Glutamatergic neuron (in vitro differentiated cells): ENCODE measurements around the gene PFDN1. TPM values are rescaled to one million over a fixed set of nuclear protein-coding genes. Genes with fewer than 3 reads are reported as not detected.
A peak's percentile ranks its signal among the peaks of the same experiment; 100 is the strongest.

Experiments
- DNase-seq: peaks from one replicate; pipeline ENCODE4 v3.0.0; 2022
- H3K27ac Mint-ChIP-seq: one replicate; pipeline ENCODE4 v1.8.0; 2020; ENCODE audit warnings: mild to moderate bottlenecking, mixed read lengths, inconsistent platforms; ENCODE audit not compliant: unreplicated experiment
- H3K27me3 Mint-ChIP-seq: one replicate; pipeline ENCODE4 v1.8.0; 2020; ENCODE audit warnings: mild to moderate bottlenecking, moderate library complexity, mixed read lengths, inconsistent platforms; ENCODE audit not compliant: unreplicated experiment
- H3K36me3 Mint-ChIP-seq: one replicate; pipeline ENCODE4 v1.8.0; 2020; ENCODE audit warnings: mild to moderate bottlenecking, mixed read lengths, inconsistent platforms; ENCODE audit not compliant: unreplicated experiment
- H3K4me1 Mint-ChIP-seq: one replicate; pipeline ENCODE4 v1.8.0; 2020; ENCODE audit warnings: mild to moderate bottlenecking, low read depth, mixed read lengths, inconsistent platforms; ENCODE audit not compliant: unreplicated experiment
- H3K4me3 Mint-ChIP-seq: one replicate; pipeline ENCODE4 v1.8.0; 2020; ENCODE audit warnings: mild to moderate bottlenecking, mixed read lengths, inconsistent platforms; ENCODE audit not compliant: unreplicated experiment
- H3K9me3 Mint-ChIP-seq: one replicate; pipeline ENCODE4 v1.8.0; 2020; ENCODE audit warnings: mild to moderate bottlenecking, moderate library complexity, mixed read lengths, inconsistent platforms; ENCODE audit not compliant: unreplicated experiment
- total RNA-seq: library from RNA; stranded (reverse); fragmentation: NEBNext Ultra II Directional; extraction: Animal tissue kit (Norgen Biotek cat#: 25700); gene quantifications from one replicate; pipeline ENCODE4 v1.2.1, GENCODE V29; 2021; ENCODE audit not compliant: unreplicated experiment
- TF ChIP-seq, protein P1 (sequence below): fragments of 200-600 bp; sonication (generic); IDR thresholded peaks from one replicate; pipeline ENCODE4 v1.5.0; 2021; ENCODE audit not compliant: partially characterized antibody, unreplicated experiment

The PFDN1 gene
- total RNA-seq, 1 donor from 2014 or later = 67.7 TPM

DNA sequence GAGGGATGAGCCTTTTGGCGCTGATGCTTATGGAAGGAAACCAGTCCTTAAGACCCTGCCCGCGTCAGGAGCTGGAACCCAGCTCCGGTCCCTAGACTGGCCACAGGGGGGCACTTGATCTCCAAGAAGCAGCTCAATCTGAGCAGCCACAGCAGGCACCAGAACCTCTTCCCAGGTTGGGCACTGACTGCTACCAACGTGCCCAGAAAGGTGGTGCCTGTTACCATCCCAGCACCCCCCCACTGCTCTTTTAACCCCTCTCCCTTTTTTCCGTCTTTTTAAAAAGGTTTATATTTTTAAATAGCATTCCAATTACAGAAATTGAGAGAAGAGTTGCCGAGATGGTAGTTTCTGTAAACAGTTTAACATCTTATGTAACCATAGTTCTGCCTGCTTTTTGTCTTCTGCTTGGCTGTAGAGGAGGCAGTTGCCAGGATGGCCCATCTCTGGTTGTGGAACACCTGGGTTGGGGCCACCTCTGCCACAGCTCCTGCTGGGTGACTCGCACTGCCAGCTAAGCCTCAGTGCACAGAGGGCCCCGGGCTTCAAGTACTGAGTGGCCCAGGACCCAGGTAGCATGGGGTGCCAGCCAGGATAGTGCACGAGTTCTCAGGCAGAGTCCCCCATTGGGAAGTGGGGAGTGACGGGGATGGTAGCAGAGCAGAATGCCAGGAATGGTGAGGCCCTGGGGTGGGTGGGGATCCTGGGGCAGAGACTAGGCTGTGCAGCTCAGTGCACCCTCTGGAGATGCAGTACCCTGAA is 62.8 kb downstream of the PFDN1 start:
- Mint-ChIP-seq H3K27ac (no peak overlapping the region), H3K27me3 (peaks cover 14% of the 10 kb centered on the region), H3K9me3 (peaks cover 10% of the 10 kb centered on the region), H3K4me3 (no peak overlapping the region), H3K36me3 (no peaks in the 10 kb centered on the region), H3K4me1 (peaks cover 21% of the 10 kb centered on the region)
- TF ChIP-seq, protein P1, sequence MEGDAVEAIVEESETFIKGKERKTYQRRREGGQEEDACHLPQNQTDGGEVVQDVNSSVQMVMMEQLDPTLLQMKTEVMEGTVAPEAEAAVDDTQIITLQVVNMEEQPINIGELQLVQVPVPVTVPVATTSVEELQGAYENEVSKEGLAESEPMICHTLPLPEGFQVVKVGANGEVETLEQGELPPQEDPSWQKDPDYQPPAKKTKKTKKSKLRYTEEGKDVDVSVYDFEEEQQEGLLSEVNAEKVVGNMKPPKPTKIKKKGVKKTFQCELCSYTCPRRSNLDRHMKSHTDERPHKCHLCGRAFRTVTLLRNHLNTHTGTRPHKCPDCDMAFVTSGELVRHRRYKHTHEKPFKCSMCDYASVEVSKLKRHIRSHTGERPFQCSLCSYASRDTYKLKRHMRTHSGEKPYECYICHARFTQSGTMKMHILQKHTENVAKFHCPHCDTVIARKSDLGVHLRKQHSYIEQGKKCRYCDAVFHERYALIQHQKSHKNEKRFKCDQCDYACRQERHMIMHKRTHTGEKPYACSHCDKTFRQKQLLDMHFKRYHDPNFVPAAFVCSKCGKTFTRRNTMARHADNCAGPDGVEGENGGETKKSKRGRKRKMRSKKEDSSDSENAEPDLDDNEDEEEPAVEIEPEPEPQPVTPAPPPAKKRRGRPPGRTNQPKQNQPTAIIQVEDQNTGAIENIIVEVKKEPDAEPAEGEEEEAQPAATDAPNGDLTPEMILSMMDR = peak; percentile 80
- DNase-seq = peak; percentile 87

DNA sequence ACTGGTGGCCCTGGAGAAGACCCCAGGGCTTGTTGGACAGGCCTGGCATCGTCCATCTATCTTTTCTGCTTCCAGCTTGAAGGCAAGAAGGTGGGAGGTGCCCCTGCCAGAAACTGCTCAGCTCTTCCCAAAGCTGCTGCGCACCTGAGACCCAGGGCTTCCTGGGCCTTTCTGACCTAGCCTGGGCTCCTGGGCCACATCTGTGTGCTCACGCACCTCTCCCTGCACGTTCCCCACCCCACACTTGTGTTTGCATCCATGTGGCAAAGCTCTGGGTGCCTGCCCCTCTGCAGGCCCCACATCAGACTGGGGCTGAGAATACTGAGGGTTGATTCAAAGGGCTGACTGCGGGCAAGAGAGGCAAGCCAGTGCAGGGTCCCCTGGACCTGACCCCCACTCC is 63.4 kb downstream of the PFDN1 start:
- Mint-ChIP-seq H3K27ac (no peak overlapping the region), H3K4me1 (peaks cover 14% of the 10 kb centered on the region)

DNA sequence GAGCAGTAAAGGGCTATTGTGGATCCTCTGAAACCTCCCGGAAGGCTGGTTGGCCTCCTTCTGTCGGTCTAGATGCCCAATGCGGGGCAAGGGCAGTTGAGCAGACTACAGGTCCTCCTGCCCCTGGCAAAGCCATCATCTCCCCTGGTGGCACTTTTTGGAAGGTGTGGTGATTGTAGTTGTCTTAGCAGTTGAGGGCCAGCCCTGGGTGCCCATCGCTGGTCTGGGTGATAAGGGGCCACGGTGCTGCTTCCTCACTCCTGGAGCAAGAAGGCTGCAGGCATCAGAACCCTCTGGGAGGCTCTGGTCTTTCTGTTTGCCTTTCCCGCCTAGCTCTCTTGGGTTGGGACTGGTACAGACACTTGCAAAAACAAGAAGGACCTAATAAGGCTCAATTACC is 64.1 kb downstream of the PFDN1 start:
- TF ChIP-seq, protein P1 = no peak
- Mint-ChIP-seq H3K9me3 (peaks cover 3% of the 10 kb centered on the region), H3K4me1 (peaks cover 13% of the 10 kb centered on the region), H3K27ac (no peak overlapping the region), H3K36me3 (no peaks in the 10 kb centered on the region), H3K4me3 (no peak overlapping the region), H3K27me3 (peaks cover 10% of the 10 kb centered on the region)
- no peak for DNase-seq

More for the DNA sequence above, 63.4 kb downstream of the PFDN1 start:
- H3K36me3 Mint-ChIP-seq = no peaks in the 10 kb centered on the region
- no peak for DNase-seq
- peaks cover 5% of the 10 kb centered on the region for H3K9me3 Mint-ChIP-seq
- H3K27me3 Mint-ChIP-seq = peaks cover 12% of the 10 kb centered on the region
- no peak overlapping the region for H3K4me3 Mint-ChIP-seq
- TF ChIP-seq, protein P1 = no peak

DNA sequence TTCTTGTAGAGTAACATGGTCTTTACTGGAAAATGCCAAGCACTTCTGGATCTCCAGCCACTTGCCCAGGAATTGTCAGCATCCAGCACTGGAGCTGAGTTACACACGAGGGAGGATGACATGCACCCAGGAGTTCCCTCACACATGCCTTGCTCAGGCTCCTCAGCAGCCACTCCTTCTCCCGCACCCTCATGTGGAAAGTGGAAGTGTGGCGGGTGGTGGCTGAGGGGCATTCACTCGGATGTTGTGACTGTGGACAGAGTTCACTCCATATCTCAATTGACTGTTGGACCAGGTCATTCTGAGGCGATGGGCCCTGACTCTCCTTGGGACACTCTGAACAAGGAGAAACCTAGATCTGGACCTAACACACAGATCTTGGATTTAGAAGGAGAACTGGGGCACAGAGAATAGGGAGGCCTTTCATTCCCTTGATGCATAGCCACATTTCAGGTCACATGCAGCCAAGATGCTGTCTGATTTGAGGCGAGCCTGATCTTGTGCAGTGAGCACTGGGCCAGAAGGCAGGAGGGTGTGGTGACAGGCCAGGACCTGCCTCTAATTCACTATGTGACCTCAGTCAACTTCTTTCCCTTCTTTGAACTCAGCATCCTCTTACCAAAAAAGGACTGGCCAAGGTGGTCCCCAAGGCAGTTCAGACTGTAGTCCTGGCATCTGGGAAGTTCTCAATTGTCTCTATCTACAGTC is 65.9 kb downstream of the PFDN1 start:
- H3K9me3 Mint-ChIP-seq = peaks cover 2% of the 10 kb centered on the region

More for the DNA sequence above, 65.9 kb downstream of the PFDN1 start:
- peaks cover 9% of the 10 kb centered on the region for H3K27me3 Mint-ChIP-seq
- TF ChIP-seq, protein P1 = no peak
- no peak overlapping the region for H3K27ac Mint-ChIP-seq
- peaks cover 4% of the 10 kb centered on the region for H3K36me3 Mint-ChIP-seq
- peak overlapping the region; percentile 45 for H3K4me3 Mint-ChIP-seq
- peaks cover 12% of the 10 kb centered on the region for H3K4me1 Mint-ChIP-seq
- no peak for DNase-seq
